DMS 273 treated with DMSO at 0.1 percent for 48 hours (cell line): ENCODE measurements around the gene TP53TG3E.
"Not testable (repeated sequence)": the region's sequence is repeated elsewhere in the genome, so short reads cannot be mapped to it uniquely, and the experiment has no call there.

ENCODE experiments used
- DNase-seq: peaks from one replicate; lab custom pipeline; 2025; lab: John Stamatoyannopoulos, UW

The TP53TG3E gene

GRCh38 chr16:33304006-33304405 is at the start of gene TP53TG3E:
Gene TP53TG3E, plus strand, starts transcription at chr16:33304306. Its CDS starts 68 bp downstream, at chr16:33304374.
- DNase-seq: not testable (repeated sequence)

GRCh38 chr16:33336226-33337012 is 32.3 kb downstream of the TP53TG3E start:
- DNase-seq: not testable (repeated sequence)

GRCh38 chr16:33337627-33338542 is 33.8 kb downstream of the TP53TG3E start:
- DNase-seq: not testable (repeated sequence)

- not testable (repeated sequence) for DNase-seq
Measured at GRCh38 chr16:33338543-33338951, 34.4 kb downstream of the TP53TG3E start.

- DNase-seq: not testable (repeated sequence)
Measured at GRCh38 chr16:33339093-33340061, 35.3 kb downstream of the TP53TG3E start.
